Neural cell (in vitro differentiated cells): ENCODE results near the gene STEAP1B.

Experiments used
- EP300 ChIP-seq: fragments of 450-650 bp; conservative IDR thresholded peaks from 2 replicates; pipeline ENCODE4 v1.6.1; 2014; ENCODE audit warnings: antibody characterized with exemption, mild to moderate bottlenecking, moderate library complexity; ENCODE audit not compliant: poor library complexity, severe bottlenecking
- EZH2 ChIP-seq: fragments of 200-600, 300-800 bp; shearing (Covaris generic), sonication (generic); IDR thresholded peaks from 2 replicates; pipeline ENCODE4 v1.6.1; 2014; ENCODE audit warnings: antibody characterized with exemption, low read length, borderline replicate concordance, mild to moderate bottlenecking; ENCODE audit not compliant: insufficient read depth, poor library complexity, severe bottlenecking
- TF ChIP-seq, protein P1 (sequence below): fragments of 450-650 bp; IDR thresholded peaks from 2 replicates; pipeline ENCODE4 v1.5.1; 2014; ENCODE audit warnings: antibody characterized with exemption, mild to moderate bottlenecking, moderate library complexity; ENCODE audit not compliant: poor library complexity, severe bottlenecking
- TF ChIP-seq, protein P2 (sequence below): IDR thresholded peaks from 2 replicates; pipeline ENCODE4 v1.6.1; 2012; ENCODE audit warnings: borderline replicate concordance

DNA sequence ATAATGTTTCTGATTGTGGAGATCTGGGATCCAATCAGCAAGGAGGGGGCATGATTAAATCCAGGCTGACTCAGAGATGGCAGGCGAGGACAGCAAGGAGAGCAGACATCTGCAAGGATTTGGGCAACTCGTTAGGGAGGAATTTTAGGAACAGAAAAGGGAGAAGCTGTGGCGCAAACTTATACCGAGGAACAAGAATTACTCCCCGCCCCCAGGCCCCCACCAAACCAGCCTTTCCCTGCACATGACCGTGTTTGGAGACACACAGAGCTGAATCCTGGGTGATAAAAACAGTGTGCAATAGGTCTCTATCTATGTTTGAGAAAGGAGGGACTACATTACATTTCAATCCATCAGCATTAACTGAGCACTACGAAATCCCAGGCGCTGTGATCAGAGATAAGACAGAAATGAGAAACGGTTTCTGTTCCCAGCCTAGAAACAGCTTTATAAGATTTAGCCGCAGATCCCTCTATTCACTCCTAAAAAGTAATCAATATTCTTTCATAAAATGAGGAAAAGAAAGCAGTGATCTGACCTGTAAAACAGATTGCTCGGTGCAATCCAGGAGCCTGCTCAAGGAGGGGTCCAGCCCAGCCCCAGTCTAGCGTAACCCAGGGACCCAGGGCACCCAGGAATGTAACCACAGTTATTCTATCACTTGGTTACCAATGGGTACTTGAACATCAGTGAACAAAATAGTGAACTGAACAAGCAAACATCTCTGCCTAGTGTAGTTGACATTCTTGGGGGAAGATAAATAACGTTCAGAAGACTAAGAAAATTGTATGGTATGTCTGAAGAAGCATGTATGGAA, 105.9 kb downstream of the STEAP1B start:
- TF ChIP-seq, protein P1, sequence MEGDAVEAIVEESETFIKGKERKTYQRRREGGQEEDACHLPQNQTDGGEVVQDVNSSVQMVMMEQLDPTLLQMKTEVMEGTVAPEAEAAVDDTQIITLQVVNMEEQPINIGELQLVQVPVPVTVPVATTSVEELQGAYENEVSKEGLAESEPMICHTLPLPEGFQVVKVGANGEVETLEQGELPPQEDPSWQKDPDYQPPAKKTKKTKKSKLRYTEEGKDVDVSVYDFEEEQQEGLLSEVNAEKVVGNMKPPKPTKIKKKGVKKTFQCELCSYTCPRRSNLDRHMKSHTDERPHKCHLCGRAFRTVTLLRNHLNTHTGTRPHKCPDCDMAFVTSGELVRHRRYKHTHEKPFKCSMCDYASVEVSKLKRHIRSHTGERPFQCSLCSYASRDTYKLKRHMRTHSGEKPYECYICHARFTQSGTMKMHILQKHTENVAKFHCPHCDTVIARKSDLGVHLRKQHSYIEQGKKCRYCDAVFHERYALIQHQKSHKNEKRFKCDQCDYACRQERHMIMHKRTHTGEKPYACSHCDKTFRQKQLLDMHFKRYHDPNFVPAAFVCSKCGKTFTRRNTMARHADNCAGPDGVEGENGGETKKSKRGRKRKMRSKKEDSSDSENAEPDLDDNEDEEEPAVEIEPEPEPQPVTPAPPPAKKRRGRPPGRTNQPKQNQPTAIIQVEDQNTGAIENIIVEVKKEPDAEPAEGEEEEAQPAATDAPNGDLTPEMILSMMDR = no peak
- TF ChIP-seq, protein P2, sequence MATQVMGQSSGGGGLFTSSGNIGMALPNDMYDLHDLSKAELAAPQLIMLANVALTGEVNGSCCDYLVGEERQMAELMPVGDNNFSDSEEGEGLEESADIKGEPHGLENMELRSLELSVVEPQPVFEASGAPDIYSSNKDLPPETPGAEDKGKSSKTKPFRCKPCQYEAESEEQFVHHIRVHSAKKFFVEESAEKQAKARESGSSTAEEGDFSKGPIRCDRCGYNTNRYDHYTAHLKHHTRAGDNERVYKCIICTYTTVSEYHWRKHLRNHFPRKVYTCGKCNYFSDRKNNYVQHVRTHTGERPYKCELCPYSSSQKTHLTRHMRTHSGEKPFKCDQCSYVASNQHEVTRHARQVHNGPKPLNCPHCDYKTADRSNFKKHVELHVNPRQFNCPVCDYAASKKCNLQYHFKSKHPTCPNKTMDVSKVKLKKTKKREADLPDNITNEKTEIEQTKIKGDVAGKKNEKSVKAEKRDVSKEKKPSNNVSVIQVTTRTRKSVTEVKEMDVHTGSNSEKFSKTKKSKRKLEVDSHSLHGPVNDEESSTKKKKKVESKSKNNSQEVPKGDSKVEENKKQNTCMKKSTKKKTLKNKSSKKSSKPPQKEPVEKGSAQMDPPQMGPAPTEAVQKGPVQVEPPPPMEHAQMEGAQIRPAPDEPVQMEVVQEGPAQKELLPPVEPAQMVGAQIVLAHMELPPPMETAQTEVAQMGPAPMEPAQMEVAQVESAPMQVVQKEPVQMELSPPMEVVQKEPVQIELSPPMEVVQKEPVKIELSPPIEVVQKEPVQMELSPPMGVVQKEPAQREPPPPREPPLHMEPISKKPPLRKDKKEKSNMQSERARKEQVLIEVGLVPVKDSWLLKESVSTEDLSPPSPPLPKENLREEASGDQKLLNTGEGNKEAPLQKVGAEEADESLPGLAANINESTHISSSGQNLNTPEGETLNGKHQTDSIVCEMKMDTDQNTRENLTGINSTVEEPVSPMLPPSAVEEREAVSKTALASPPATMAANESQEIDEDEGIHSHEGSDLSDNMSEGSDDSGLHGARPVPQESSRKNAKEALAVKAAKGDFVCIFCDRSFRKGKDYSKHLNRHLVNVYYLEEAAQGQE = no peak
- TF ChIP-seq EP300 = no peak
- TF ChIP-seq EZH2 = no peak
